Transverse colon (tissue), 4 donors: ENCODE data around the gene SREK1. TPM values are rescaled to one million over a fixed set of nuclear protein-coding genes. Genes with fewer than 3 reads are reported as not detected.

ENCODE experiments used
- DNase-seq: peaks from one replicate; pipeline ENCODE4 v3.0.0-alpha.2; 2019
- H3K27ac ChIP-seq, 4 donors: fragments of 200-600 bp; sonication (generic); 2 replicates each; pipeline ENCODE4 v1.5.1; 2016 to 2018; ENCODE audit warnings: inconsistent platforms in 4 of 4
- H3K27me3 ChIP-seq: fragments of 200-600 bp; sonication (generic); 2 replicates; pipeline ENCODE4 v1.5.1; 2017; ENCODE audit warnings: inconsistent platforms
- H3K36me3 ChIP-seq, 4 donors: fragments of 200-600 bp; sonication (generic); 2 replicates each; pipeline ENCODE4 v1.5.1; 2017 to 2019; ENCODE audit warnings: inconsistent platforms in 4 of 4
- H3K4me1 ChIP-seq, 4 donors: fragments of 200-600 bp; sonication (generic); 2 replicates each; pipeline ENCODE4 v1.5.1; 2017 to 2020; ENCODE audit warnings: inconsistent platforms in 4 of 4
- H3K4me3 ChIP-seq, 4 donors: fragments of 200-600 bp; sonication (generic); 1 replicate in 1 of 4; 2 replicates in 3 of 4; pipeline versions ENCODE4 v1.5.1 to v1.6.1; 2017 to 2019; ENCODE audit warnings: inconsistent platforms in 4 of 4
- H3K9me3 ChIP-seq, 2 donors: fragments of 200-600 bp; sonication (generic); 2 replicates each; pipeline ENCODE4 v1.5.1; 2017 to 2019; ENCODE audit warnings: inconsistent platforms in 2 of 2
- EP300 ChIP-seq: sonication (generic); formaldehyde crosslinking; IDR thresholded peaks from one replicate; pipeline ENCODE4 v1.6.1; 2017; ENCODE audit warnings: antibody characterized with exemption, low read depth
- POLR2A ChIP-seq: fragments of 450-650 bp; IDR thresholded peaks from one replicate; pipeline ENCODE4 v1.6.1; 2016; ENCODE audit warnings: antibody characterized with exemption, mild to moderate bottlenecking, moderate library complexity
- POLR2AphosphoS5 ChIP-seq, 3 donors: sonication (generic); formaldehyde crosslinking; IDR thresholded peaks; one replicate each; pipeline ENCODE4 v1.6.1; 2016; ENCODE audit warnings: antibody characterized with exemption in 3 of 3
- WGBS, 2 donors: methylation state at CpG; one replicate each; pipeline ENCODE4 v1.1.5; 2018; ENCODE audit warnings: low coverage in 1 of 2; 5-methylcytosine and 5-hydroxymethylcytosine counted together
- in situ Hi-C, 4 donors: fragments of 200-750 bp; cut with MboI; loops; one replicate each; pipeline versions ENCODE4 v1.15.0 to v1.15.1; 2017; ENCODE audit warnings: low sequenced_read_pairs in 3 of 4, low pct_ligation_motif_present in 1 of 4, low pct_unique_long_range_greater_than_20kb in 1 of 4
- intact Hi-C: fragments of 100-400 bp; cut with DNase I; formaldehyde crosslinking; loops from one replicate; pipeline ENCODE4 v1.15.1; 2023; ENCODE audit warnings: low total_unique reads
- total RNA-seq, 4 donors: library from RNA; depleted of rRNA; stranded (reverse); fragments of >200 nt; gene quantifications; one replicate each; pipeline ENCODE4 v1.1.0, GENCODE V29; 2016
- TF ChIP-seq, protein P1 (sequence below), 5 experiments: fragments of 200-600 bp in 3 of 5; fragments of 450-650 bp in 2 of 5; sonication (generic) in 3 of 5; IDR thresholded peaks; 1 replicate in 2 of 5; 2 replicates in 3 of 5; pipeline ENCODE4 v1.5.1; 2016 to 2017; ENCODE audit warnings: antibody characterized with exemption in 5 of 5, inconsistent platforms in 3 of 5, mild to moderate bottlenecking in 2 of 5, moderate library complexity in 1 of 5

SREK1 gene
- total RNA-seq, 4 donors from 2014 or later, result 81.6 to 152 (median 129) TPM

DNA sequence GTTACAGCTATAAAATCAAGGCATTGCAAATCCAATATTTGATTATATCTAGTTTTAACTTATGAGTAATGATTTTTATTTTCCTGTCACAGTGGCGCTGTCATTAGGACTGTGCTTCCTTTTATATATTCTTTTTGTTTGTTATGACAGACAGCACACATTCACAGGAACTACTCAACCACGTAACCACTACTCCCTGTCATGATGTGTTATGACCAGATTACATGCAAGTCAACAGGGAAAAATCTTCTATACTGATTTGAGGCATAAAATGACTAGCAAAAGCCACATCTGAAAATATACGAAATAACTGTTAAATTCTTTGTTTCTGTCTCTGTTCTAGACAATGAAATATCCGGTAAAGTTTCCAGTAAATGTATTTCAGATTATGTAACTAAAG is 25.4 kb downstream of the SREK1 start:
- TF ChIP-seq POLR2AphosphoS5 (IDR thresholded peaks at IDR 0.05), result no peak
- no peak for TF ChIP-seq EP300
- TF ChIP-seq POLR2A, result no peak
- TF ChIP-seq, protein P1, sequence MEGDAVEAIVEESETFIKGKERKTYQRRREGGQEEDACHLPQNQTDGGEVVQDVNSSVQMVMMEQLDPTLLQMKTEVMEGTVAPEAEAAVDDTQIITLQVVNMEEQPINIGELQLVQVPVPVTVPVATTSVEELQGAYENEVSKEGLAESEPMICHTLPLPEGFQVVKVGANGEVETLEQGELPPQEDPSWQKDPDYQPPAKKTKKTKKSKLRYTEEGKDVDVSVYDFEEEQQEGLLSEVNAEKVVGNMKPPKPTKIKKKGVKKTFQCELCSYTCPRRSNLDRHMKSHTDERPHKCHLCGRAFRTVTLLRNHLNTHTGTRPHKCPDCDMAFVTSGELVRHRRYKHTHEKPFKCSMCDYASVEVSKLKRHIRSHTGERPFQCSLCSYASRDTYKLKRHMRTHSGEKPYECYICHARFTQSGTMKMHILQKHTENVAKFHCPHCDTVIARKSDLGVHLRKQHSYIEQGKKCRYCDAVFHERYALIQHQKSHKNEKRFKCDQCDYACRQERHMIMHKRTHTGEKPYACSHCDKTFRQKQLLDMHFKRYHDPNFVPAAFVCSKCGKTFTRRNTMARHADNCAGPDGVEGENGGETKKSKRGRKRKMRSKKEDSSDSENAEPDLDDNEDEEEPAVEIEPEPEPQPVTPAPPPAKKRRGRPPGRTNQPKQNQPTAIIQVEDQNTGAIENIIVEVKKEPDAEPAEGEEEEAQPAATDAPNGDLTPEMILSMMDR (IDR thresholded peaks at IDR 0.05), result no peak

DNA sequence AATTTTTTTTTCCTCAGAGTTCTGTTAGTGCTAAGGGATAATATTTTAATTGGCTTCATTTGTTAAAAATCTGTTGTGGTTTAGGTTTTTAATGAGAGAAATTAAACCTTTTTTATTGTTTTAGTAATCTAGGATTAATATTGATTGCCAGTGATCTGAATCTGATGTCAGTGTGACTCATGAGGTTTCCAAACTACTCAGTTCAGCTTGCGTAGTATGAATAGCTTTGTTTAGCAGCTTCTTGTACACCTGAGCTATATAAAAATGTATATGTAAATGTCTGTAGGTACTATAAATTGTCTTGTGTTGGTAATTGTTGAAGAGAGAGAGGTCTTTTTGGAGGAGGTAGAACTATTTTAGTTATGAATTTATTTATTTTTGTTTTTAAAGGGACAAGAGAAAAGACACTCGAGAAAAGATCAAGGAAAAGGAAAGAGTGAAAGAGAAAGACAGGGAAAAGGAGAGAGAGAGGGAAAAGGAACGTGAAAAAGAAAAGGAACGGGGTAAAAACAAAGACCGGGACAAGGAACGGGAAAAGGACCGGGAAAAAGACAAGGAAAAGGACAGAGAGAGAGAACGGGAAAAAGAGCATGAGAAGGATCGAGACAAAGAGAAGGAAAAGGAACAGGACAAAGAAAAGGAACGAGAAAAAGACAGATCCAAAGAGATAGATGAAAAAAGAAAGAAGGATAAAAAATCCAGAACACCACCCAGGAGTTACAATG is 26.3 kb downstream of the SREK1 start:
- in situ Hi-C loops, result loop anchor here in 1 of 4 donors (25.0 kb wide), 1 partner anchor 433 kb away; no protein-coding TSS in a partner anchor
- no peaks in the 10 kb centered on the region for H3K27me3 ChIP-seq
- TF ChIP-seq EP300 (no peak), POLR2A (no peak), POLR2AphosphoS5 (IDR thresholded peaks at IDR 0.05) (no peak)
- TF ChIP-seq, protein P1 (IDR thresholded peaks at IDR 0.05), result no peak
- no peaks in the 10 kb centered on the region for H3K9me3 ChIP-seq
- 90 to 91% methylated on average over 9 to 10 of the region's 10 CpGs for WGBS, 2 donors
- peaks cover 0 to 8% (median 0%) of the 10 kb centered on the region in 4 donors for H3K4me1 ChIP-seq
- peaks cover 0 to 50% (median 14%) of the 10 kb centered on the region in 4 donors for H3K36me3 ChIP-seq
- intact Hi-C loops, result no loop called here
- no peak for DNase-seq
- H3K4me3 ChIP-seq, result no peak overlapping the region
- H3K27ac ChIP-seq, result no peak overlapping the region

More for the DNA sequence above, 25.4 kb downstream of the SREK1 start:
- Histone ChIP-seq H3K27me3 (no peaks in the 10 kb centered on the region), H3K4me3 (no peak overlapping the region), H3K36me3 (peaks cover 0 to 51% (median 16%) of the 10 kb centered on the region in 4 donors), H3K4me1 (peaks cover 0 to 8% (median 0%) of the 10 kb centered on the region in 4 donors), H3K27ac (no peak overlapping the region), H3K9me3 (no peaks in the 10 kb centered on the region)
- no peak for DNase-seq
- in situ Hi-C loops, result loop anchor here in 1 of 4 donors (25.0 kb wide), 1 partner anchor 432 kb away; no protein-coding TSS in a partner anchor
- 72 to 83% methylated on average over 4 of the region's 4 CpGs for WGBS, 2 donors
- intact Hi-C loops, result no loop called here

DNA sequence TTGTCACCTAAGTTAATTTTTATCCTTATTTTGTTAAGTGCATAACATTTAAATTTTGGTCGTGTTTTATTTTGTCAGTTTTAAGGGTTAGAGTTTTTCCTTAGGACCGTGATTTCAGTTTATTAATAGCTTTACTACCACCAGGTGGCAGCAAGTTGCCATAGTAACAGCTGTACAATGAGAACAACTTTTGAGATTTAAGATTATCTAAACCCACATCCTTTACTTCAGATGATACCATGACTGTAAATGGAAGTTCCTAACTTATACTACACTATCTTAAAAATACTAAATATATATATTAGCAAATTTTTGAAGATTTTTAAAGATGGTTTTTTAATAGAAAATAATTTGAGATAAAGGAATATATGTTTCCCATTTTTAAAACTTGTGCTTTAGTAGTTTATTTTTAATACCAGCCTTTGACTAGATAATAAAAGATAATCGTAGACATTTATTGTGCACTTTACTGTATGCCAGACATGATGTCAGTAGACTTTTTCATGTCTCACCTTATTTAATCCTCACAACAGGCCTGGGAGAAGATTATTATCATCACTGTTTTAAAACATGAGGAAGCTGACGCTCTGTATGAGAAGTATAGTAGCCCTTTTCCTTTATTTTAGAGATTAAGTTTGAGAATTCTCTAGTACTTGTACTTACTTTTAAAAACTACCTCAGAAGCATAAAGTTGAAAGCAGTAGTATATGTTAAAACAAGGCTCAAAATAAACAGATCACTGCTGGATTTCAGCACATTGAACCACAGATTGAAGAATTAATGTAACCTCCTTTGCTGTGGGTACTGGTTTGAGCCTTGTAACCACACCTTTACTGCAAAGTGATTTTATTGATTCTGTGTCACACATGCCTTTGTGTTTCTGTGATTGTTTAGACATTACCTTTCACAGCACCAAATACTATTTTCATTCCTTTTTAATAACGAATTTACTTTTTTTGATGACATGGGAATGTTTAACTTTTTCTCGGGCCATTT is 27.5 kb downstream of the SREK1 start:
- WGBS, 2 donors, result 55 to 58% methylated on average over 6 of the region's 6 CpGs
- Histone ChIP-seq H3K36me3 (peaks cover 0 to 57% (median 16%) of the 10 kb centered on the region in 4 donors), H3K27ac (no peak overlapping the region), H3K27me3 (no peaks in the 10 kb centered on the region), H3K9me3 (no peaks in the 10 kb centered on the region), H3K4me1 (peaks cover 0 to 8% (median 0%) of the 10 kb centered on the region in 4 donors), H3K4me3 (no peak overlapping the region)
- TF ChIP-seq, protein P1 (IDR thresholded peaks at IDR 0.05), result peak in 4 of 5 experiments; percentile 29 to 39 (median 37)
- no peak for TF ChIP-seq POLR2AphosphoS5 (IDR thresholded peaks at IDR 0.05)
- TF ChIP-seq EP300, result no peak
- TF ChIP-seq POLR2A, result no peak
- intact Hi-C loops (no loop called here), in situ Hi-C loops (loop anchor here in 1 of 4 donors (25.0 kb wide), 1 partner anchor 434 kb away; no protein-coding TSS in a partner anchor)
- DNase-seq, result peak; percentile 11

DNA sequence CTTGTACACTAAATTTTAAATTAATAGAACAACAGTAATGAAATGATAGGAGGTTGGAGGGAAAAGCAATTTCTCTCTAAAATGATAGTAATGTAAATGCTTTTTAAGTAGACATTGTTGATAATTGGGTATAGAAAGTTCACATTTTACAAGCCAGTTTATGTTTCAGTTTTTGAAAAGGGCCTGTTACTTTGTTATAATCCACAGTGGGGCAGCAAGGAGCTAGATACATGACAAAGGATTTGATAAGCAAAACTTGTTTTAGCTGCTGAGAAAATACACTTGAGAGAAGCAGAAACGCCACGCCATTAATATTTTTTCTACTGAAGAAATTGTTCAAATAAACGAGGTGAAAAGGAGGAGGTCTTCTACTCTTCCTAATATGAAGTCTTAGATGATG is 30.2 kb downstream of the SREK1 start:
- H3K4me1 ChIP-seq, result peaks cover 0 to 8% (median 0%) of the 10 kb centered on the region in 4 donors
- intact Hi-C loops, result no loop called here
- in situ Hi-C loops, result loop anchor here in 1 of 4 donors (25.0 kb wide), 1 partner anchor 437 kb away; no protein-coding TSS in a partner anchor
- H3K27me3 ChIP-seq, result no peaks in the 10 kb centered on the region
- TF ChIP-seq POLR2A (no peak), POLR2AphosphoS5 (IDR thresholded peaks at IDR 0.05) (no peak), EP300 (no peak)
- TF ChIP-seq, protein P1 (IDR thresholded peaks at IDR 0.05), result peak in 3 of 5 experiments; percentile 16 to 24 (median 17)
- no peaks in the 10 kb centered on the region for H3K9me3 ChIP-seq
- peak overlapping the region in 1 of 4 donors; percentile 23 for H3K27ac ChIP-seq
- no peak overlapping the region for H3K4me3 ChIP-seq
- DNase-seq, result no peak
- 66 to 72% methylated on average over 3 of the region's 3 CpGs for WGBS, 2 donors
- peaks cover 0 to 65% (median 22%) of the 10 kb centered on the region in 4 donors for H3K36me3 ChIP-seq
